Activated naive CD8-positive, alpha-beta T cell (primary cell): ENCODE measurements around the gene UBP1.

Source experiments
- H3K27ac Mint-ChIP-seq: one replicate; pipeline ENCODE4 v1.8.0; 2021; ENCODE audit warnings: mixed read lengths
- H3K27me3 Mint-ChIP-seq: one replicate; pipeline ENCODE4 v1.8.0; 2021; ENCODE audit warnings: mixed read lengths
- H3K36me3 Mint-ChIP-seq: one replicate; pipeline ENCODE4 v1.8.0; 2021; ENCODE audit warnings: mixed read lengths
- H3K4me1 Mint-ChIP-seq: one replicate; pipeline ENCODE4 v1.8.0; 2021; ENCODE audit warnings: low read depth, mixed read lengths
- H3K4me3 Mint-ChIP-seq: one replicate; pipeline ENCODE4 v1.8.0; 2021; ENCODE audit warnings: mild to moderate bottlenecking, mixed read lengths
- H3K9me3 Mint-ChIP-seq: one replicate; pipeline ENCODE4 v1.8.0; 2021; ENCODE audit warnings: low read depth, mixed read lengths

Gene UBP1

GRCh38 chr3:33388374-33389100 is 51.7 kb downstream of the UBP1 start:
- Mint-ChIP-seq H3K27me3 (no peaks in the 10 kb centered on the region), H3K9me3 (no peaks in the 10 kb centered on the region), H3K27ac (peak overlapping the region; percentile 22), H3K4me3 (no peak overlapping the region), H3K4me1 (peaks cover 20% of the 10 kb centered on the region), H3K36me3 (peaks cover 26% of the 10 kb centered on the region)

GRCh38 chr3:33386631-33387030 is 53.6 kb downstream of the UBP1 start:
- Mint-ChIP-seq H3K4me3 (no peak overlapping the region), H3K27ac (peak overlapping the region; percentile 66), H3K36me3 (peaks cover 18% of the 10 kb centered on the region), H3K27me3 (no peaks in the 10 kb centered on the region), H3K9me3 (no peaks in the 10 kb centered on the region), H3K4me1 (peaks cover 17% of the 10 kb centered on the region)

- no peak overlapping the region for H3K4me3 Mint-ChIP-seq
- no peaks in the 10 kb centered on the region for H3K27me3 Mint-ChIP-seq
- no peaks in the 10 kb centered on the region for H3K9me3 Mint-ChIP-seq
- peak overlapping the region; percentile 68 for H3K27ac Mint-ChIP-seq
- peaks cover 17% of the 10 kb centered on the region for H3K4me1 Mint-ChIP-seq
- H3K36me3 Mint-ChIP-seq, result peaks cover 14% of the 10 kb centered on the region
Observed at GRCh38 chr3:33385423-33385822, 54.8 kb downstream of the UBP1 start.

GRCh38 chr3:33383951-33384350 is 56.3 kb downstream of the UBP1 start:
- no peaks in the 10 kb centered on the region for H3K9me3 Mint-ChIP-seq
- no peak overlapping the region for H3K27ac Mint-ChIP-seq
- H3K27me3 Mint-ChIP-seq, result no peaks in the 10 kb centered on the region
- peaks cover 17% of the 10 kb centered on the region for H3K4me1 Mint-ChIP-seq
- no peak overlapping the region for H3K4me3 Mint-ChIP-seq
- peaks cover 8% of the 10 kb centered on the region for H3K36me3 Mint-ChIP-seq

- Mint-ChIP-seq H3K36me3 (no peaks in the 10 kb centered on the region), H3K4me3 (no peak overlapping the region), H3K27ac (no peak overlapping the region), H3K9me3 (no peaks in the 10 kb centered on the region), H3K4me1 (peaks cover 8% of the 10 kb centered on the region), H3K27me3 (no peaks in the 10 kb centered on the region)
Observed at GRCh38 chr3:33380653-33381052, 59.6 kb downstream of the UBP1 start.

- Mint-ChIP-seq H3K4me1 (peaks cover under 1% of the 10 kb centered on the region), H3K4me3 (no peak overlapping the region), H3K27me3 (peaks cover under 1% of the 10 kb centered on the region), H3K9me3 (no peaks in the 10 kb centered on the region), H3K36me3 (no peaks in the 10 kb centered on the region), H3K27ac (no peak overlapping the region)
Observed at GRCh38 chr3:33377931-33378330, 62.3 kb downstream of the UBP1 start.

GRCh38 chr3:33377489-33377888 is 62.7 kb downstream of the UBP1 start:
- H3K27me3 Mint-ChIP-seq, result peaks cover 5% of the 10 kb centered on the region
- H3K27ac Mint-ChIP-seq, result no peak overlapping the region
- H3K4me1 Mint-ChIP-seq, result peaks cover 5% of the 10 kb centered on the region
- H3K36me3 Mint-ChIP-seq, result no peaks in the 10 kb centered on the region
- no peaks in the 10 kb centered on the region for H3K9me3 Mint-ChIP-seq
- no peak overlapping the region for H3K4me3 Mint-ChIP-seq

GRCh38 chr3:33373082-33373437 is 67.1 kb downstream of the UBP1 start:
- Mint-ChIP-seq H3K4me3 (no peak overlapping the region), H3K27ac (no peak overlapping the region), H3K9me3 (no peaks in the 10 kb centered on the region), H3K4me1 (peaks cover 6% of the 10 kb centered on the region), H3K36me3 (peaks cover 4% of the 10 kb centered on the region), H3K27me3 (peaks cover 17% of the 10 kb centered on the region)

- Mint-ChIP-seq H3K27me3 (peaks cover 17% of the 10 kb centered on the region), H3K4me1 (peaks cover 6% of the 10 kb centered on the region), H3K9me3 (no peaks in the 10 kb centered on the region), H3K36me3 (peaks cover 4% of the 10 kb centered on the region), H3K27ac (no peak overlapping the region), H3K4me3 (no peak overlapping the region)
Observed at GRCh38 chr3:33372218-33373081, 67.8 kb downstream of the UBP1 start.

GRCh38 chr3:33364531-33365128 is 75.6 kb downstream of the UBP1 start:
- H3K27ac Mint-ChIP-seq, result no peak overlapping the region
- H3K4me3 Mint-ChIP-seq, result no peak overlapping the region
- H3K9me3 Mint-ChIP-seq, result no peaks in the 10 kb centered on the region
- H3K27me3 Mint-ChIP-seq, result no peaks in the 10 kb centered on the region
- H3K36me3 Mint-ChIP-seq, result no peaks in the 10 kb centered on the region
- H3K4me1 Mint-ChIP-seq, result peaks cover 2% of the 10 kb centered on the region

- H3K4me1 Mint-ChIP-seq, result peaks cover 2% of the 10 kb centered on the region
- no peaks in the 10 kb centered on the region for H3K36me3 Mint-ChIP-seq
- no peaks in the 10 kb centered on the region for H3K27me3 Mint-ChIP-seq
- H3K4me3 Mint-ChIP-seq, result no peak overlapping the region
- no peaks in the 10 kb centered on the region for H3K9me3 Mint-ChIP-seq
- no peak overlapping the region for H3K27ac Mint-ChIP-seq
Observed at GRCh38 chr3:33364060-33364459, 76.1 kb downstream of the UBP1 start.

- no peaks in the 10 kb centered on the region for H3K9me3 Mint-ChIP-seq
- H3K27me3 Mint-ChIP-seq, result peaks cover 3% of the 10 kb centered on the region
- H3K4me3 Mint-ChIP-seq, result no peak overlapping the region
- no peaks in the 10 kb centered on the region for H3K36me3 Mint-ChIP-seq
- no peak overlapping the region for H3K27ac Mint-ChIP-seq
- H3K4me1 Mint-ChIP-seq, result peaks cover 2% of the 10 kb centered on the region
Observed at GRCh38 chr3:33363113-33363800, 76.9 kb downstream of the UBP1 start.

GRCh38 chr3:33360136-33360825 is 79.9 kb downstream of the UBP1 start:
- H3K27me3 Mint-ChIP-seq, result peaks cover 7% of the 10 kb centered on the region
- H3K27ac Mint-ChIP-seq, result no peak overlapping the region
- H3K36me3 Mint-ChIP-seq, result no peaks in the 10 kb centered on the region
- H3K9me3 Mint-ChIP-seq, result no peaks in the 10 kb centered on the region
- peaks cover 2% of the 10 kb centered on the region for H3K4me1 Mint-ChIP-seq
- no peak overlapping the region for H3K4me3 Mint-ChIP-seq

- Mint-ChIP-seq H3K27ac (no peak overlapping the region), H3K4me3 (no peak overlapping the region), H3K9me3 (no peaks in the 10 kb centered on the region), H3K4me1 (no peaks in the 10 kb centered on the region), H3K27me3 (peaks cover 7% of the 10 kb centered on the region), H3K36me3 (no peaks in the 10 kb centered on the region)
Observed at GRCh38 chr3:33358172-33358781, 81.9 kb downstream of the UBP1 start.
